K562 (cell line): ENCODE measurements around the gene CFAP97D1. TPM values are rescaled to one million over a fixed set of nuclear protein-coding genes. Genes with fewer than 3 reads are reported as not detected.

ENCODE experiments used
- ATAC-seq: fragments of 200-7000 bp; cut with Tn5 transposase; 3 replicates; pipeline ENCODE4 v1.9.1; 2020; ENCODE audit warnings: moderate library complexity
- BruUV-seq: library from RNA; stranded (reverse); fragments of 400-500 nt; replicated peaks from 2 replicates; lab custom pipeline; 2021; lab: Mats Ljungman, UMichigan
- CTCF ChIA-PET: fragments of 300-600 bp; formaldehyde crosslinking; extraction: SDS; loops from one replicate; lab custom pipeline; 2021; ENCODE audit warnings: low intra/inter-chr PET ratio; lab: Yijun Ruan, JAX
- POLR2A ChIA-PET: fragments of 300-600, 350-650 bp; sonication (Branson Sonifier 250); formaldehyde crosslinking; extraction: SDS; loops from one replicate; lab custom pipeline; 2021; ENCODE audit warnings: antibody characterized with exemption, inconsistent platforms; lab: Yijun Ruan, JAX
- DNase-seq, 4 experiments: peaks; one replicate each; pipeline versions ENCODE4 v3.0.0 to v3.0.0-alpha.2; 2011 to 2018; ENCODE audit warnings: low spot score in 3 of 4, mixed read lengths in 3 of 4; ENCODE audit errors: extremely low read depth in 1 of 4
- FAIRE-seq: peaks from 2 replicates; lab custom pipeline; 2011; peaks lifted over from hg19 to GRCh38; lab: Jason Lieb, UNC
- H2AFZ ChIP-seq: 2 replicates; pipeline ENCODE4 v1.6.0; 2011; ENCODE audit warnings: low read depth, low read length, control low read depth, inconsistent platforms
- H3K27ac ChIP-seq: fragments of 200-600 bp; 3 replicates; pipeline ENCODE4 v1.8.0; 2011; ENCODE audit warnings: low read depth, mild to moderate bottlenecking, control low read depth, inconsistent platforms, low read length, moderate library complexity, mixed read lengths; ENCODE audit errors: extremely low read depth
- H3K27me3 ChIP-seq, 2 experiments: fragments of 300-600 bp in 1 of 2; 2 replicates in 1 of 2; 3 replicates in 1 of 2; pipeline versions ENCODE4 v1.6.0 to v1.8.0; 2011; ENCODE audit warnings: inconsistent platforms in 2 of 2, low read length in 2 of 2, mild to moderate bottlenecking in 1 of 2, mixed read lengths in 1 of 2, moderate library complexity in 1 of 2; ENCODE audit not compliant: control insufficient read depth in 2 of 2, insufficient read depth in 2 of 2
- H3K36me3 ChIP-seq: fragments of 300-600 bp; 3 replicates; pipeline ENCODE4 v1.8.0; 2011; ENCODE audit warnings: mild to moderate bottlenecking, low read length, inconsistent platforms; ENCODE audit not compliant: control insufficient read depth, insufficient read depth
- H3K4me1 ChIP-seq, 2 experiments: fragments of 200-600 bp in 1 of 2; replicated peaks in 1 of 2; 2 replicates in 1 of 2; 3 replicates in 1 of 2; pipeline versions ENCODE4 v1.5.1 to v1.8.0; 2011; ENCODE audit warnings: inconsistent platforms in 2 of 2, low read length in 2 of 2, mild to moderate bottlenecking in 1 of 2, mixed read lengths in 1 of 2, moderate library complexity in 1 of 2; ENCODE audit not compliant: control insufficient read depth in 2 of 2, insufficient read depth in 2 of 2
- H3K4me2 ChIP-seq: 2 replicates; pipeline ENCODE4 v1.6.1; 2011; ENCODE audit warnings: low read length, control low read depth, inconsistent platforms, mixed read lengths; ENCODE audit not compliant: insufficient read depth
- H3K4me3 ChIP-seq: fragments of 200-600 bp; sonication (generic), shearing (Covaris generic); 2 replicates; pipeline ENCODE4 v1.5.1; 2016; ENCODE audit warnings: control low read depth, inconsistent platforms
- H3K79me2 ChIP-seq: fragments of 200-600 bp; 3 replicates; pipeline ENCODE4 v1.8.0; 2011; ENCODE audit warnings: low read length, inconsistent platforms; ENCODE audit not compliant: control insufficient read depth, insufficient read depth
- H3K9ac ChIP-seq, 2 experiments: 2 replicates each; pipeline versions ENCODE4 v1.6.0 to v1.6.1; 2011; ENCODE audit warnings: low read depth in 2 of 2, low read length in 2 of 2, control low read depth in 1 of 2, inconsistent platforms in 1 of 2, mild to moderate bottlenecking in 1 of 2, mixed read lengths in 1 of 2; ENCODE audit not compliant: insufficient read depth in 1 of 2
- H3K9me1 ChIP-seq: one replicate; pipeline ENCODE4 v1.6.0; 2011; ENCODE audit warnings: inconsistent platforms, mild to moderate bottlenecking, low read length, moderate library complexity; ENCODE audit not compliant: control insufficient read depth, insufficient read depth
- H3K9me3 ChIP-seq: replicated peaks from 2 replicates; pipeline ENCODE4 v1.5.1; 2011; ENCODE audit warnings: low read depth, low read length, inconsistent platforms; ENCODE audit not compliant: control insufficient read depth, insufficient read depth
- H4K20me1 ChIP-seq: replicated peaks from 2 replicates; pipeline ENCODE4 v1.6.1; 2011; ENCODE audit warnings: low read length, inconsistent platforms, mixed read lengths; ENCODE audit not compliant: control insufficient read depth, insufficient read depth
- JUN ChIP-seq, 2 experiments: sonication (generic) in 1 of 2; formaldehyde crosslinking in 1 of 2; IDR thresholded peaks; 2 replicates each; pipeline versions ENCODE4 v1.6.1 to v1.8.0; 2012 to 2022; ENCODE audit warnings: borderline replicate concordance in 2 of 2, mild to moderate bottlenecking in 2 of 2, improper control_type of control experiment in 1 of 2, low read depth in 1 of 2, low read length in 1 of 2, missing genetic modification reagents in 1 of 2
- PRPF4 ChIP-seq: fragments of 200-400 bp; formaldehyde crosslinking; IDR thresholded peaks from one replicate; pipeline ENCODE4 v1.6.1; 2017; ENCODE audit warnings: low read length, low read depth, mild to moderate bottlenecking; ENCODE audit not compliant: insufficient read depth, poor library complexity, severe bottlenecking
- WGBS: fragments of 100-300 bp; shearing (Covaris generic); methylation state at CpG from one replicate; pipeline ENCODE4 v1.1.6; 2016; ENCODE audit warnings: low coverage, mixed read lengths; ENCODE audit not compliant: insufficient coverage; ENCODE audit errors: missing lambda C conversion rate; 5-methylcytosine and 5-hydroxymethylcytosine counted together
- in situ Hi-C: fragments of 300-500 bp; cut with MboI; formaldehyde crosslinking; loops from 4 replicates; pipeline ENCODE4 v1.15.0; 2018; ENCODE audit warnings: inconsistent platforms, mixed read lengths
- intact Hi-C: fragments of 100-400 bp; cut with micrococcal nuclease; formaldehyde crosslinking; loops from 2 replicates; pipeline ENCODE4 v1.14.2; 2022
- polyA plus RNA-seq, 8 experiments: library from polyadenylated mRNA; depleted of rRNA in 4 of 8; stranded (reverse) in 5 of 8; unstranded in 3 of 8; fragments of >200 nt; fragmentation: Nextera tagmentation in 2 of 8; fragmentation: Illumina TruSeq in 1 of 8; extraction: Ambion mirVana in 2 of 8; extraction: Trizol in 1 of 8; gene quantifications; 2 replicates each; pipeline versions ENCODE4 v1.2.1 to v1.2.3, GENCODE V29; 2011 to 2014; ENCODE audit warnings: inconsistent platforms in 1 of 8, missing spikeins in 1 of 8
- total RNA-seq, 7 experiments: library from RNA; depleted of rRNA in 6 of 7; stranded (reverse); fragments of >200 nt in 6 of 7; fragmentation: Illumina TruSeq in 2 of 7; extraction: Trizol in 2 of 7; gene quantifications; 2 replicates each; pipeline versions ENCODE4 v1.2.1 to v1.2.3, GENCODE V29; 2011 to 2021; ENCODE audit warnings: low replicate concordance in 1 of 7

CFAP97D1 gene
- total and polyA plus RNA-seq, 9 of the 15 experiments (the other 6 are each of a cell fraction or from before 2014, with no cell fraction given): not detected

GRCh38 chr17:43759836-43760235 lies 20.4 kb upstream of the CFAP97D1 start:
- no peak for TF ChIP-seq JUN (IDR thresholded peaks at IDR 0.05; ENCODE audit: borderline replicate concordance, low read depth, low read length)
- TF ChIP-seq JUN (CRISPR knock-in tag; IDR thresholded peaks at IDR 0.05; ENCODE audit: borderline replicate concordance): 0 out of 2 replicates have a peak, but pooled peaks have one; percentile 21
- no peak for TF ChIP-seq PRPF4
- Histone ChIP-seq H3K79me2 (no peaks in the 10 kb centered on the region), H3K27ac (no peak overlapping the region), H3K4me2 (no peak overlapping the region), H3K4me1 (peaks cover 0 to 12% of the 10 kb centered on the region in 2 experiments; a peak in 2 of 5 replicates), H4K20me1 (peaks cover 3% of the 10 kb centered on the region; the same call in 1 of the 2 replicates), H2AFZ (no peak overlapping the region), H3K4me3 (no peak overlapping the region), H3K9ac (no peak overlapping the region), H3K27me3 (peaks cover 20 to 64% of the 10 kb centered on the region in 2 experiments), H3K9me3 (no peaks in the 10 kb centered on the region), H3K36me3 (no peaks in the 10 kb centered on the region), H3K9me1 (no peaks in the 10 kb centered on the region)
- WGBS: 29% methylated on average over 6 of the region's 7 CpGs
- in situ Hi-C loops (loop anchor here (5.0 kb wide), 2 partner anchors 73 to 183 kb away; no protein-coding TSS in a partner anchor), intact Hi-C loops (loop anchor here (1.0 kb wide), 2 partner anchors 66 to 183 kb away; no protein-coding TSS in a partner anchor)
- ATAC-seq (no peak), DNase-seq (no peak), FAIRE-seq (no peak)
- BruUV-seq: no TSS peak
- CTCF ChIA-PET: interaction anchor here (1.0 to 11.2 kb wide), 7 partner anchors 46 to 239 kb away, joined by 3 to 310 read pairs (median 5); no protein-coding TSS in a partner anchor
- POLR2A ChIA-PET: interaction anchor here (0.7 to 1.6 kb wide), 4 partner anchors 14 to 80 kb away, joined by 3 to 5 read pairs (median 4); no protein-coding TSS in a partner anchor
